ENCODE measurements around the gene TPX2.

Gene TPX2

DNA sequence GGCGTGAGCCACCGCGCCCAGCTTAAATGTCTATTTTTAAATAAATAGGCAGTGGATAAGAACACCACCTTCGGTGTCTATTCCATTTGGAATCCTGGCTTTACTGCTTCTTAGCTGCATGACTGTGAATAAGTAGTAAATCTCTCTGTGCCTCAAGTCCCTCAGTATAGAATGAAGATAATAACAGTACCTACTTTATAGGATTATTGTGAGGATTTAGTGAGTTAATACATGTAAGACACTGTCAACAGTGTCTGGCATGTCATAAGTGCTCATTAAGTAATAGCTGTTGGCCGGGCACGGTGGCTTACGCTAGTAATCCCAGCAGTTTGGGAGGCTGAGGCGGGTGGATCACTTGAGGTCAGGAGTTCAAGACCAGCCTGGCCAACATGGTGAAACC lies 10.1 kb downstream of the TPX2 start:
- H3K4ac ChIP-seq (ENCODE audit: low read depth, low read length) = no peak overlapping the region
- no peak for DNase-seq
- no peaks in the 10 kb centered on the region for H3K36me3 ChIP-seq (ENCODE audit: control insufficient read depth, insufficient read depth, low read length)
- no peak overlapping the region for H2BK5ac ChIP-seq (ENCODE audit: low read length)
- no peaks in the 10 kb centered on the region for H3K4me1 ChIP-seq (ENCODE audit: control insufficient read depth, low read depth, low read length)
- H2BK120ac ChIP-seq (ENCODE audit: low read depth, low read length) = no peak overlapping the region
- H3K79me2 ChIP-seq (ENCODE audit: control insufficient read depth, insufficient read depth, low read length) = peaks cover 38% of the 10 kb centered on the region
- H3K23ac ChIP-seq (ENCODE audit: low read length) = no peak overlapping the region
- no peak overlapping the region for H3K9ac ChIP-seq (ENCODE audit: low read length)
- H3K18ac ChIP-seq (ENCODE audit: low read length) = no peak overlapping the region
- no peak overlapping the region for H3K27ac ChIP-seq (ENCODE audit: low read depth, low read length)
- H4K5ac ChIP-seq (ENCODE audit: low read length) = no peak overlapping the region
- no peak overlapping the region for H2BK15ac ChIP-seq (replicated peaks; ENCODE audit: low read depth)
- no peak overlapping the region for H3K4me3 ChIP-seq (ENCODE audit: low read length)
- H4K8ac ChIP-seq (ENCODE audit: low read depth, low read length) = no peak overlapping the region
- H3K79me1 ChIP-seq (ENCODE audit: low read length) = peaks cover 9% of the 10 kb centered on the region
- H2AK5ac ChIP-seq (ENCODE audit: low read length) = no peak overlapping the region
- no CpG with 5 or more reads among the region's 8 CpGs for WGBS (ENCODE audit: extremely low coverage, insufficient coverage, low lambda C conversion rate)
- H3K27me3 ChIP-seq (ENCODE audit: insufficient read depth, low read length, poor library complexity) = no peaks in the 10 kb centered on the region
- H3K56ac ChIP-seq (ENCODE audit: low read length) = no peak overlapping the region
- no peak overlapping the region for H3K4me2 ChIP-seq (ENCODE audit: low read length)

DNA sequence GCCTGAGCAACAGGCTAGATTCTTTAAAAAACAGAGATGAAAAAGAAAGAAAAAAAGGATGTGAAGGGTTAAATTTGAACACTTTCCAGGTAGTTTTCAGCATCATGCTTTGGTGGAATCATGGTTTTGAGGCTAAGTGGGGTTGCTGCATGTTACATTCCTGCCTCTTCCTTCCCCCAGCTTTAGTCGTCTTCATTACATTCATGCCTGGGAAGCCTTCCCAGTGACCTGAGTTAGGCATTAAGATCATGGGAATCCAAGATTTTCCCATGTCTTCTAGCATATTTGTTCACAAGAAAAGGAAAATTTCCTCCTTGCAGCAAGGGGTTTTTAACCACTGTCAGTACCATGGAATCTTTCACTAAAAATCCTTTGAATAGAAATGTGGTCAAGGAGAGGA lies 12.0 kb downstream of the TPX2 start:
- no peak for DNase-seq
- Histone ChIP-seq H3K27ac (ENCODE audit: low read depth, low read length) (no peak overlapping the region), H3K4me2 (ENCODE audit: low read length) (no peak overlapping the region), H3K36me3 (ENCODE audit: control insufficient read depth, insufficient read depth, low read length) (no peaks in the 10 kb centered on the region), H2AK5ac (ENCODE audit: low read length) (no peak overlapping the region), H2BK15ac (replicated peaks; ENCODE audit: low read depth) (no peak overlapping the region), H3K79me1 (ENCODE audit: low read length) (peaks cover 10% of the 10 kb centered on the region), H4K5ac (ENCODE audit: low read length) (no peak overlapping the region), H3K18ac (ENCODE audit: low read length) (no peak overlapping the region), H4K8ac (ENCODE audit: low read depth, low read length) (no peak overlapping the region), H3K4ac (ENCODE audit: low read depth, low read length) (no peak overlapping the region), H2BK120ac (ENCODE audit: low read depth, low read length) (no peak overlapping the region), H3K79me2 (ENCODE audit: control insufficient read depth, insufficient read depth, low read length) (peaks cover 40% of the 10 kb centered on the region), H3K4me1 (ENCODE audit: control insufficient read depth, low read depth, low read length) (no peaks in the 10 kb centered on the region), H3K27me3 (ENCODE audit: insufficient read depth, low read length, poor library complexity) (no peaks in the 10 kb centered on the region), H3K9ac (ENCODE audit: low read length) (no peak overlapping the region), H3K23ac (ENCODE audit: low read length) (no peak overlapping the region), H3K56ac (ENCODE audit: low read length) (no peak overlapping the region), H2BK5ac (ENCODE audit: low read length) (no peak overlapping the region), H3K4me3 (ENCODE audit: low read length) (no peak overlapping the region)
- WGBS (ENCODE audit: extremely low coverage, insufficient coverage, low lambda C conversion rate) = no CpG with 5 or more reads among the region's 1 CpG

DNA sequence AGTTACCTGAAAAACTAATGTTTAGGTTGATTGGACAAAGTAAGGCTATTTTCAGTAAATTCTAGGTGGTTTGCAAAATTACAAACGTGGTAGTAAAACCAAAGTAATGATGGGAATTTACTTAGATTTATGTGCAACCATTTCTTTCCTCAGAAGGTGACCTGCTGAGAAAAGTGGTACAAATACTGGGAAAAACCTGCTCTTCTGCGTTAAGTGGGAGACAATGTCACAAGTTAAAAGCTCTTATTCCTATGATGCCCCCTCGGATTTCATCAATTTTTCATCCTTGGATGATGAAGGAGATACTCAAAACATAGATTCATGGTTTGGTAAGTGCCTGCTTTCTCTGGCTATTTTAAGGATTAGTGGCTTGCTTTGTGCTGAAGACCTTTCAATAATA lies 18.2 kb downstream of the TPX2 start:
- no peak overlapping the region for H3K9ac ChIP-seq (ENCODE audit: low read length)
- H4K5ac ChIP-seq (ENCODE audit: low read length) = no peak overlapping the region
- H3K27ac ChIP-seq (ENCODE audit: low read depth, low read length) = no peak overlapping the region
- peaks cover 11% of the 10 kb centered on the region for H3K79me2 ChIP-seq (ENCODE audit: control insufficient read depth, insufficient read depth, low read length)
- H3K79me1 ChIP-seq (ENCODE audit: low read length) = peaks cover 6% of the 10 kb centered on the region
- no peak for DNase-seq
- no peak overlapping the region for H2AK5ac ChIP-seq (ENCODE audit: low read length)
- peaks cover 5% of the 10 kb centered on the region for H3K36me3 ChIP-seq (ENCODE audit: control insufficient read depth, insufficient read depth, low read length)
- H2BK15ac ChIP-seq (replicated peaks; ENCODE audit: low read depth) = no peak overlapping the region
- no peak overlapping the region for H3K4me3 ChIP-seq (ENCODE audit: low read length)
- no CpG with 5 or more reads among the region's 3 CpGs for WGBS (ENCODE audit: extremely low coverage, insufficient coverage, low lambda C conversion rate)
- no peak overlapping the region for H4K8ac ChIP-seq (ENCODE audit: low read depth, low read length)
- no peak overlapping the region for H3K23ac ChIP-seq (ENCODE audit: low read length)
- H3K4me2 ChIP-seq (ENCODE audit: low read length) = no peak overlapping the region
- no peaks in the 10 kb centered on the region for H3K27me3 ChIP-seq (ENCODE audit: insufficient read depth, low read length, poor library complexity)
- H3K18ac ChIP-seq (ENCODE audit: low read length) = no peak overlapping the region
- no peak overlapping the region for H2BK5ac ChIP-seq (ENCODE audit: low read length)
- H3K4ac ChIP-seq (ENCODE audit: low read depth, low read length) = no peak overlapping the region
- no peak overlapping the region for H3K56ac ChIP-seq (ENCODE audit: low read length)
- H2BK120ac ChIP-seq (ENCODE audit: low read depth, low read length) = no peak overlapping the region
- H3K4me1 ChIP-seq (ENCODE audit: control insufficient read depth, low read depth, low read length) = no peaks in the 10 kb centered on the region

DNA sequence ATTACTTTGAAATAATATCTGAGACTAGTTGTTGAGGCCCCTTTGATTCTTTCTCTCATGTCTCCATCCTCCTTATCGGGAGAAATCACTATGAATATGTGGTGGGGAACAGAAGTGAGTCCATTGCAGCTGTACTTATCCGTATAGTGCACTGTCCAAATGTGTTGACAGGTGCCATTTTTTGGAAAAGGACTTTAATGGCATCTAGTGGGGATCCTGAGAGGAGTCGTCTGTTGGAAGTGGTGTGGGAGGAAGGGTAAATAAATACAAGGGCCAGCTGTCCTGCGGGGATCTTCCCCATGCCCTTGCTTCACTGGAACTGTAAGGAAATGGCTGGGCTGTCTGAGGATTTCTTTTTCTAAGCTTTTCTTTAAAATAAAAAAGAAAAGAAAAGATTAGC lies 19.4 kb downstream of the TPX2 start:
- H3K4ac ChIP-seq (ENCODE audit: low read depth, low read length) = no peak overlapping the region
- no peak overlapping the region for H2BK5ac ChIP-seq (ENCODE audit: low read length)
- no peak overlapping the region for H3K4me2 ChIP-seq (ENCODE audit: low read length)
- H3K23ac ChIP-seq (ENCODE audit: low read length) = no peak overlapping the region
- H2AK5ac ChIP-seq (ENCODE audit: low read length) = no peak overlapping the region
- H2BK120ac ChIP-seq (ENCODE audit: low read depth, low read length) = no peak overlapping the region
- no peak overlapping the region for H4K5ac ChIP-seq (ENCODE audit: low read length)
- H3K27ac ChIP-seq (ENCODE audit: low read depth, low read length) = no peak overlapping the region
- peaks cover 6% of the 10 kb centered on the region for H3K79me1 ChIP-seq (ENCODE audit: low read length)
- H4K8ac ChIP-seq (ENCODE audit: low read depth, low read length) = no peak overlapping the region
- H2BK15ac ChIP-seq (replicated peaks; ENCODE audit: low read depth) = no peak overlapping the region
- no peak overlapping the region for H3K4me3 ChIP-seq (ENCODE audit: low read length)
- H3K56ac ChIP-seq (ENCODE audit: low read length) = no peak overlapping the region
- WGBS (ENCODE audit: extremely low coverage, insufficient coverage, low lambda C conversion rate) = no CpG with 5 or more reads among the region's 4 CpGs
- peaks cover 5% of the 10 kb centered on the region for H3K36me3 ChIP-seq (ENCODE audit: control insufficient read depth, insufficient read depth, low read length)
- DNase-seq = no peak
- H3K79me2 ChIP-seq (ENCODE audit: control insufficient read depth, insufficient read depth, low read length) = peaks cover 5% of the 10 kb centered on the region
- no peak overlapping the region for H3K18ac ChIP-seq (ENCODE audit: low read length)
- H3K4me1 ChIP-seq (ENCODE audit: control insufficient read depth, low read depth, low read length) = no peaks in the 10 kb centered on the region
- H3K9ac ChIP-seq (ENCODE audit: low read length) = no peak overlapping the region
- H3K27me3 ChIP-seq (ENCODE audit: insufficient read depth, low read length, poor library complexity) = no peaks in the 10 kb centered on the region

DNA sequence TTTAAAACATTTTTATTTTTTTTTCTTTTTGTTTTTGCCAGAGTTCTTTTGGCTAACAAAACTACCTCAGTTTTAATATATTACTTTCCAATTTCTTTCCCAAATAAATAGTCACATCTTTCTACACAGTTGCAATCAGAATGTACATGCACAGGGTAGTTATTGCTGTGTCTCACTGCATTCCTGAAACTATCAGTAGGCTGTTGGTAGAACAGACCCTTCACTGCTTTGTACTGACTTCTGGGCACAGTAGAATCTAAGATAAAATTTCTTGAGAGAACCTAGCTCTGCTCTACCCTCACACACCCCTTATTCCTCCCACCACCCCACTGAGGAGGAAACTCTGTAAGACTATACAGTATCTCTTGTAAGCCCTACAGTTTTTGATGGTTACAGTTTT lies 19.9 kb downstream of the TPX2 start:
- Histone ChIP-seq H2BK15ac (replicated peaks; ENCODE audit: low read depth) (no peak overlapping the region), H3K4me2 (ENCODE audit: low read length) (no peak overlapping the region), H3K23ac (ENCODE audit: low read length) (no peak overlapping the region), H3K9ac (ENCODE audit: low read length) (no peak overlapping the region), H3K79me2 (ENCODE audit: control insufficient read depth, insufficient read depth, low read length) (peaks cover 5% of the 10 kb centered on the region), H3K36me3 (ENCODE audit: control insufficient read depth, insufficient read depth, low read length) (peaks cover 5% of the 10 kb centered on the region), H3K18ac (ENCODE audit: low read length) (no peak overlapping the region), H3K4ac (ENCODE audit: low read depth, low read length) (no peak overlapping the region), H3K4me3 (ENCODE audit: low read length) (no peak overlapping the region), H2AK5ac (ENCODE audit: low read length) (no peak overlapping the region), H2BK120ac (ENCODE audit: low read depth, low read length) (no peak overlapping the region), H2BK5ac (ENCODE audit: low read length) (no peak overlapping the region), H4K8ac (ENCODE audit: low read depth, low read length) (no peak overlapping the region), H3K79me1 (ENCODE audit: low read length) (peaks cover 6% of the 10 kb centered on the region), H3K56ac (ENCODE audit: low read length) (no peak overlapping the region), H3K27ac (ENCODE audit: low read depth, low read length) (no peak overlapping the region), H3K27me3 (ENCODE audit: insufficient read depth, low read length, poor library complexity) (no peaks in the 10 kb centered on the region), H3K4me1 (ENCODE audit: control insufficient read depth, low read depth, low read length) (no peaks in the 10 kb centered on the region), H4K5ac (ENCODE audit: low read length) (no peak overlapping the region)
- no peak for DNase-seq

DNA sequence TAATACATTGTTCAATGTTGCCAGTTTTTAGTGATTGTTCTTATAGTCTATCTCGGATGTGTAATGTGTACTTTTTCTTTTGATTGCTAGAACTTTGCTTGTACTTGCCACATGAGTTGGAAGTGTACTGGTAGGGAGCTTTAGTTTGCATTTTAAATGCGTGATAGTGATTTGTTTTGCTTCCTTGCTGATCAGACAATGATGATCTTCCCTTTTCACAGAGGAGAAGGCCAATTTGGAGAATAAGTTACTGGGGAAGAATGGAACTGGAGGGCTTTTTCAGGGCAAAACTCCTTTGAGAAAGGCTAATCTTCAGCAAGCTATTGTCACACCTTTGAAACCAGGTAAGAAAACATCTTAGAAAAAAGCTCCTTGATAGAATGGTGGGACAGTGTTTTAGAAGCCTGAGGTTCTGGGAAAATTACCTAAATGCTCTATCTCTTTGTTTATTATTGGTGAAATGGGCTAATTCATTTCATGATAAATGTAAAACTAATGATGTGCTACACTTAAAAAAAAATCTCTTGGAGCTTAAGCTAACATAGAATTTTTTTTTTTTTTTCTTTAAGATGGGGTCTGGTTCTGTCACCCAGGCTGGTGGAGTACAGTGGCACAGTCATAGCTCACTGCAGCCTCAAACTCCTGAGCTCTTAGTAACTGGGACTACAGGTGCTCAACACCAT lies 20.9 kb downstream of the TPX2 start:
- no CpG with 5 or more reads among the region's 2 CpGs for WGBS (ENCODE audit: extremely low coverage, insufficient coverage, low lambda C conversion rate)
- no peak overlapping the region for H4K5ac ChIP-seq (ENCODE audit: low read length)
- peaks cover 5% of the 10 kb centered on the region for H3K36me3 ChIP-seq (ENCODE audit: control insufficient read depth, insufficient read depth, low read length)

More for the DNA sequence above, 20.9 kb downstream of the TPX2 start:
- peaks cover 7% of the 10 kb centered on the region for H3K79me1 ChIP-seq (ENCODE audit: low read length)
- H2AK5ac ChIP-seq (ENCODE audit: low read length) = no peak overlapping the region
- no peak overlapping the region for H3K4me2 ChIP-seq (ENCODE audit: low read length)
- no peak overlapping the region for H3K4me3 ChIP-seq (ENCODE audit: low read length)
- no peak overlapping the region for H3K56ac ChIP-seq (ENCODE audit: low read length)
- no peak overlapping the region for H2BK120ac ChIP-seq (ENCODE audit: low read depth, low read length)
- peaks cover 2% of the 10 kb centered on the region for H3K79me2 ChIP-seq (ENCODE audit: control insufficient read depth, insufficient read depth, low read length)
- no peaks in the 10 kb centered on the region for H3K27me3 ChIP-seq (ENCODE audit: insufficient read depth, low read length, poor library complexity)
- no peak overlapping the region for H2BK15ac ChIP-seq (replicated peaks; ENCODE audit: low read depth)
- no peak overlapping the region for H2BK5ac ChIP-seq (ENCODE audit: low read length)
- H3K4me1 ChIP-seq (ENCODE audit: control insufficient read depth, low read depth, low read length) = no peaks in the 10 kb centered on the region
- no peak overlapping the region for H4K8ac ChIP-seq (ENCODE audit: low read depth, low read length)
- no peak for DNase-seq
- H3K23ac ChIP-seq (ENCODE audit: low read length) = no peak overlapping the region
- no peak overlapping the region for H3K18ac ChIP-seq (ENCODE audit: low read length)
- no peak overlapping the region for H3K4ac ChIP-seq (ENCODE audit: low read depth, low read length)
- H3K27ac ChIP-seq (ENCODE audit: low read depth, low read length) = no peak overlapping the region
- H3K9ac ChIP-seq (ENCODE audit: low read length) = no peak overlapping the region

All from mesendoderm (in vitro differentiated cells).